Activated CD4-positive, alpha-beta T cell treated with anti-CD3 and anti-CD28 coated beads, Interleukin-2, amount 50 U/mL, for 16 hours (primary cell): ENCODE data around the gene FIBCD1.

Experiments
- DNase-seq: peaks from one replicate; pipeline ENCODE4 v3.0.0-alpha.2; 2020

The FIBCD1 gene

GRCh38 chr9:130872912-130873503 lies 66.0 kb downstream of the FIBCD1 start:
- no peak for DNase-seq

- DNase-seq, result no peak
Observed at GRCh38 chr9:130872508-130872907, 66.5 kb downstream of the FIBCD1 start.

GRCh38 chr9:130872093-130872492 lies 67.0 kb downstream of the FIBCD1 start:
- no peak for DNase-seq

- no peak for DNase-seq
Observed at GRCh38 chr9:130871395-130872062, 67.5 kb downstream of the FIBCD1 start.

- no peak for DNase-seq
Observed at GRCh38 chr9:130870491-130871381, 68.3 kb downstream of the FIBCD1 start.

GRCh38 chr9:130869250-130869649 lies 69.8 kb downstream of the FIBCD1 start:
- DNase-seq, result no peak

- DNase-seq, result no peak
Observed at GRCh38 chr9:130868230-130868629, 70.8 kb downstream of the FIBCD1 start.

GRCh38 chr9:130867556-130867955 lies 71.5 kb downstream of the FIBCD1 start:
- DNase-seq, result no peak

- DNase-seq, result peak; percentile 58
Observed at GRCh38 chr9:130866474-130866965, 72.5 kb downstream of the FIBCD1 start.

- DNase-seq, result no peak
Observed at GRCh38 chr9:130865921-130866320, 73.1 kb downstream of the FIBCD1 start.

- DNase-seq, result no peak
Observed at GRCh38 chr9:130864541-130864940, 74.5 kb downstream of the FIBCD1 start.

- DNase-seq, result no peak
Observed at GRCh38 chr9:130862747-130863146, 76.3 kb downstream of the FIBCD1 start.

- DNase-seq, result no peak
Observed at GRCh38 chr9:130862217-130862616, 76.8 kb downstream of the FIBCD1 start.

- DNase-seq, result no peak
Observed at GRCh38 chr9:130861372-130862180, 77.5 kb downstream of the FIBCD1 start.

GRCh38 chr9:130860458-130861316 lies 78.4 kb downstream of the FIBCD1 start:
- no peak for DNase-seq

- no peak for DNase-seq
Observed at GRCh38 chr9:130858739-130859705, 80.0 kb downstream of the FIBCD1 start.

- DNase-seq, result no peak
Observed at GRCh38 chr9:130857864-130858738, 80.9 kb downstream of the FIBCD1 start.

- DNase-seq, result no peak
Observed at GRCh38 chr9:130856474-130856873, 82.6 kb downstream of the FIBCD1 start.

- DNase-seq, result no peak
Observed at GRCh38 chr9:130854835-130855234, 84.2 kb downstream of the FIBCD1 start.
